PC-3 (cell line): ENCODE measurements around the gene PSME1. TPM values are rescaled to one million over a fixed set of nuclear protein-coding genes. Genes with fewer than 3 reads are reported as not detected.

Experiments used
- ATAC-seq: fragments of 200-7000 bp; cut with Tn5 transposase; 2 replicates; pipeline ENCODE4 v1.9.1; 2020; ENCODE audit warnings: mild to moderate bottlenecking, moderate library complexity
- BruUV-seq: library from RNA; stranded (reverse); fragments of 400-500 nt; replicated peaks from 2 replicates; lab custom pipeline; 2021; lab: Mats Ljungman, UMichigan
- CTCF ChIA-PET: fragments of 300-600 bp; sonication (Branson Sonifier 250); formaldehyde crosslinking; loops from one replicate; lab custom pipeline; 2022; ENCODE audit warnings: antibody characterized with exemption; lab: Charles Lee
- POLR2A ChIA-PET: fragments of 300-600 bp; sonication (Branson Sonifier 250); formaldehyde crosslinking; loops from one replicate; lab custom pipeline; 2022; ENCODE audit warnings: antibody characterized with exemption; ENCODE audit not compliant: unreplicated experiment; lab: Charles Lee
- DNase-seq: peaks from one replicate; pipeline ENCODE4 v3.0.0-alpha.2; 2015
- H2AFZ ChIP-seq: fragments of 300-600 bp; sonication (generic); 2 replicates; pipeline ENCODE4 v1.6.0; 2016; ENCODE audit warnings: antibody characterized with exemption, low read length
- H3F3A ChIP-seq: fragments of 300-600 bp; sonication (generic); one replicate; pipeline ENCODE4 v1.6.0; 2017; ENCODE audit warnings: antibody characterized with exemption, low read length, control low read depth, mild to moderate bottlenecking; ENCODE audit not compliant: unreplicated experiment
- H3K27ac ChIP-seq: fragments of 300-600 bp; sonication (generic); 2 replicates; pipeline ENCODE4 v1.5.1; 2016; ENCODE audit warnings: mild to moderate bottlenecking, low read length
- H3K27me3 ChIP-seq: fragments of 300-600 bp; sonication (generic); 2 replicates; pipeline ENCODE4 v1.6.1; 2016; ENCODE audit warnings: low read length, mixed read lengths
- H3K36me3 ChIP-seq: fragments of 300-600 bp; sonication (generic); 2 replicates; pipeline ENCODE4 v1.6.1; 2016; ENCODE audit warnings: low read depth, mixed run types, low read length, mixed read lengths
- H3K4me1 ChIP-seq: fragments of 300-600 bp; sonication (generic); 2 replicates; pipeline ENCODE4 v1.5.1; 2016; ENCODE audit warnings: low read length; ENCODE audit not compliant: insufficient read depth
- H3K4me2 ChIP-seq: fragments of 300-600 bp; sonication (generic); 2 replicates; pipeline ENCODE4 v1.6.0; 2016; ENCODE audit warnings: low read length
- H3K4me3 ChIP-seq: fragments of 300-600 bp; sonication (generic); 2 replicates; pipeline ENCODE4 v1.5.1; 2016; ENCODE audit warnings: mild to moderate bottlenecking, low read length, mixed read lengths
- H3K79me2 ChIP-seq: fragments of 300-600 bp; sonication (generic); 2 replicates; pipeline ENCODE4 v1.6.1; 2017; ENCODE audit warnings: low read length, mixed read lengths
- H3K9ac ChIP-seq: fragments of 300-600 bp; sonication (generic); 2 replicates; pipeline ENCODE4 v1.6.0; 2016; ENCODE audit warnings: mild to moderate bottlenecking, low read length
- H3K9me2 ChIP-seq: fragments of 300-600 bp; sonication (generic); replicated peaks from 2 replicates; pipeline ENCODE4 v1.6.1; 2016; ENCODE audit warnings: mixed run types, low read length, mixed read lengths
- H3K9me3 ChIP-seq: fragments of 300-600 bp; sonication (generic); 2 replicates; pipeline ENCODE4 v1.6.1; 2016; ENCODE audit warnings: low read length, mixed read lengths
- H4K20me1 ChIP-seq: fragments of 300-600 bp; sonication (generic); 2 replicates; pipeline ENCODE4 v1.6.1; 2016; ENCODE audit warnings: low read length, mixed read lengths
- CTCF ChIP-seq: fragments of 300-600 bp; sonication (generic); conservative IDR thresholded peaks from 2 replicates; pipeline ENCODE4 v1.5.1; 2017; ENCODE audit warnings: antibody characterized with exemption, low read depth, mild to moderate bottlenecking, low read length
- EZH2 ChIP-seq: fragments of 300-600 bp; sonication (generic); IDR thresholded peaks from one replicate; pipeline ENCODE4 v1.6.1; 2017; ENCODE audit warnings: antibody characterized with exemption, mild to moderate bottlenecking, low read length; ENCODE audit not compliant: unreplicated experiment
- EZH2phosphoT487 ChIP-seq: fragments of 300-600 bp; sonication (generic); IDR thresholded peaks from 2 replicates; pipeline ENCODE4 v1.6.1; 2018; ENCODE audit warnings: mild to moderate bottlenecking, antibody characterized with exemption, low read length, borderline replicate concordance
- intact Hi-C: fragments of 100-400 bp; cut with micrococcal nuclease; formaldehyde crosslinking; loops from 2 replicates; pipeline ENCODE4 v1.9.0; 2023
- total RNA-seq: library from RNA; depleted of rRNA; stranded (reverse); fragments of >200 nt; gene quantifications from 2 replicates; pipeline ENCODE4 v1.2.3, GENCODE V29; 2014

Gene PSME1
- total RNA-seq, 1 experiment from 2014 or later: 163 TPM

- H3K9me3 ChIP-seq: no peaks in the 10 kb centered on the region
- CTCF ChIA-PET: no interaction called here
- no peak overlapping the region for H3K27ac ChIP-seq
- intact Hi-C loops: no loop called here
- POLR2A ChIA-PET: no interaction called here
- peak overlapping the region; percentile 95 for H3K4me2 ChIP-seq
- H3K9me2 ChIP-seq: no peaks in the 10 kb centered on the region
- BruUV-seq: no TSS peak
- H3K36me3 ChIP-seq: peaks cover 13% of the 10 kb centered on the region; the same call in 1 of the 2 replicates
- no peak overlapping the region for H2AFZ ChIP-seq
- no peaks in the 10 kb centered on the region for H4K20me1 ChIP-seq
- H3K9ac ChIP-seq: no peak overlapping the region
- no peak for DNase-seq
- no peaks in the 10 kb centered on the region for H3K27me3 ChIP-seq
- ATAC-seq: no peak
- H3K4me3 ChIP-seq: peak overlapping the region; percentile 96
- TF ChIP-seq CTCF (no peak), EZH2 (no peak), EZH2phosphoT487 (no peak)
- peaks cover 18% of the 10 kb centered on the region for H3K4me1 ChIP-seq
- H3K79me2 ChIP-seq: peaks cover 18% of the 10 kb centered on the region
- no peaks in the 10 kb centered on the region for H3F3A ChIP-seq
Measured at GRCh38 chr14:24116128-24116814, 19.7 kb upstream of the PSME1 start.

- Histone ChIP-seq H3K4me1 (peaks cover 18% of the 10 kb centered on the region), H3K4me3 (no peak overlapping the region), H3K9me3 (no peaks in the 10 kb centered on the region), H3K36me3 (peaks cover 15% of the 10 kb centered on the region), H3F3A (no peaks in the 10 kb centered on the region), H2AFZ (no peak overlapping the region), H3K9ac (no peak overlapping the region), H3K79me2 (peaks cover 18% of the 10 kb centered on the region), H3K9me2 (no peaks in the 10 kb centered on the region), H4K20me1 (no peaks in the 10 kb centered on the region), H3K27ac (no peak overlapping the region), H3K4me2 (no peak overlapping the region), H3K27me3 (no peaks in the 10 kb centered on the region)
- no peak for TF ChIP-seq CTCF
- no peak for TF ChIP-seq EZH2phosphoT487
- TF ChIP-seq EZH2: no peak
- ChIA-PET POLR2A (no interaction called here), CTCF (no interaction called here)
- ATAC-seq (no peak), DNase-seq (no peak)
- no TSS peak for BruUV-seq
- intact Hi-C loops: no loop called here
Measured at GRCh38 chr14:24117179-24117578, 18.8 kb upstream of the PSME1 start.

- no peaks in the 10 kb centered on the region for H3K27me3 ChIP-seq
- DNase-seq: no peak
- H3K4me3 ChIP-seq: no peak overlapping the region
- no peak overlapping the region for H3K4me2 ChIP-seq
- intact Hi-C loops: no loop called here
- no peaks in the 10 kb centered on the region for H3K9me2 ChIP-seq
- H4K20me1 ChIP-seq: no peaks in the 10 kb centered on the region
- ChIA-PET POLR2A (no interaction called here), CTCF (no interaction called here)
- H2AFZ ChIP-seq: no peak overlapping the region
- H3K27ac ChIP-seq: no peak overlapping the region
- no peaks in the 10 kb centered on the region for H3K9me3 ChIP-seq
- ATAC-seq: no peak
- no TSS peak for BruUV-seq
- peaks cover 13% of the 10 kb centered on the region for H3K4me1 ChIP-seq
- H3K36me3 ChIP-seq: peaks cover 15% of the 10 kb centered on the region
- H3K9ac ChIP-seq: no peak overlapping the region
- TF ChIP-seq CTCF: no peak
- no peak for TF ChIP-seq EZH2phosphoT487
- TF ChIP-seq EZH2: no peak
- no peaks in the 10 kb centered on the region for H3F3A ChIP-seq
- peaks cover 18% of the 10 kb centered on the region for H3K79me2 ChIP-seq
Measured at GRCh38 chr14:24119691-24120090, 16.3 kb upstream of the PSME1 start.
